CD14-positive monocyte (primary cell): ENCODE data around the gene HAND1. TPM values are rescaled to one million over a fixed set of nuclear protein-coding genes. Genes with fewer than 3 reads are reported as not detected.
A peak's percentile ranks its signal among the peaks of the same experiment; 100 is the strongest.

Experiments used
- DNase-seq, 3 donors: peaks; one replicate each; pipeline ENCODE4 v3.0.0-alpha.2; 2011 to 2022
- H2AFZ ChIP-seq: 2 replicates; pipeline ENCODE4 v1.6.0; 2012; ENCODE audit warnings: mild to moderate bottlenecking, low read depth, low read length, inconsistent platforms; ENCODE audit not compliant: insufficient read depth, poor library complexity, severe bottlenecking
- H3K27ac ChIP-seq, 2 donors: 1 replicate in 1 of 2; 2 replicates in 1 of 2; pipeline ENCODE4 v1.5.1; 2012 to 2013; ENCODE audit warnings: low read length in 2 of 2, control low read depth in 1 of 2, inconsistent platforms in 1 of 2, low read depth in 1 of 2, mild to moderate bottlenecking in 1 of 2
- H3K27me3 ChIP-seq, 2 donors: one replicate each; pipeline versions ENCODE4 v1.6.0 to v1.6.1; 2011 to 2013; ENCODE audit warnings: low read length in 2 of 2; ENCODE audit not compliant: control insufficient read depth in 2 of 2, insufficient read depth in 2 of 2
- H3K36me3 ChIP-seq, 2 donors: replicated peaks in 1 of 2; 1 replicate in 1 of 2; 2 replicates in 1 of 2; pipeline versions ENCODE4 v1.5.1 to v1.6.1; 2012 to 2013; ENCODE audit warnings: low read length in 2 of 2, control low read depth in 1 of 2, inconsistent platforms in 1 of 2, mild to moderate bottlenecking in 1 of 2; ENCODE audit not compliant: insufficient read depth in 2 of 2, control insufficient read depth in 1 of 2
- H3K4me1 ChIP-seq, 2 donors: 1 replicate in 1 of 2; 2 replicates in 1 of 2; pipeline versions ENCODE4 v1.5.1 to v1.6.1; 2012 to 2013; ENCODE audit warnings: low read length in 2 of 2, control low read depth in 1 of 2, inconsistent platforms in 1 of 2, mild to moderate bottlenecking in 1 of 2, moderate library complexity in 1 of 2; ENCODE audit not compliant: insufficient read depth in 2 of 2, control insufficient read depth in 1 of 2
- H3K4me2 ChIP-seq: replicated peaks from 2 replicates; pipeline ENCODE3; 2012; ENCODE audit warnings: low read length, moderate library complexity, mild to moderate bottlenecking; ENCODE audit not compliant: poor library complexity, severe bottlenecking; ENCODE audit errors: extremely low read depth
- H3K4me3 ChIP-seq, 3 experiments: fragments of 200-600 bp in 1 of 3; sonication (generic) in 1 of 3; replicated peaks in 1 of 3; 1 replicate in 2 of 3; 2 replicates in 1 of 3; pipeline ENCODE4 v1.5.1; 2011 to 2013; ENCODE audit warnings: low read length in 3 of 3, mild to moderate bottlenecking in 3 of 3, control low read depth in 2 of 3, low read depth in 2 of 3, inconsistent platforms in 1 of 3, moderate library complexity in 1 of 3
- H3K79me2 ChIP-seq: 2 replicates; pipeline ENCODE4 v1.6.0; 2012; ENCODE audit warnings: mild to moderate bottlenecking, control low read depth, inconsistent platforms, low read length, moderate library complexity; ENCODE audit not compliant: insufficient read depth
- H3K9ac ChIP-seq: 2 replicates; pipeline ENCODE4 v1.6.0; 2017; ENCODE audit warnings: low read length, mild to moderate bottlenecking; ENCODE audit not compliant: insufficient read depth, poor library complexity, severe bottlenecking
- H3K9me3 ChIP-seq, 2 donors: replicated peaks in 1 of 2; 1 replicate in 1 of 2; 2 replicates in 1 of 2; pipeline versions ENCODE4 v1.5.1 to v1.6.1; 2012 to 2013; ENCODE audit warnings: low read length in 2 of 2, control low read depth in 1 of 2; ENCODE audit not compliant: control insufficient read depth in 1 of 2, insufficient read depth in 1 of 2
- H4K20me1 ChIP-seq: 2 replicates; pipeline ENCODE4 v1.6.0; 2012; ENCODE audit warnings: mild to moderate bottlenecking, low read length, control low read depth, moderate library complexity; ENCODE audit not compliant: insufficient read depth
- H3K27ac Mint-ChIP-seq, 7 donors: one replicate each; pipeline ENCODE4 v1.8.0; 2020; ENCODE audit warnings: mild to moderate bottlenecking in 7 of 7, mixed read lengths in 7 of 7, moderate library complexity in 6 of 7, inconsistent platforms in 2 of 7
- H3K27me3 Mint-ChIP-seq, 3 donors: one replicate each; pipeline ENCODE4 v1.8.0; 2021 to 2022; ENCODE audit warnings: low read depth in 3 of 3, mild to moderate bottlenecking in 3 of 3, mixed read lengths in 3 of 3, moderate library complexity in 3 of 3, inconsistent platforms in 1 of 3
- H3K36me3 Mint-ChIP-seq, 2 donors: one replicate each; pipeline ENCODE4 v1.8.0; 2020; ENCODE audit warnings: mixed read lengths in 2 of 2, inconsistent platforms in 1 of 2, mild to moderate bottlenecking in 1 of 2
- H3K4me1 Mint-ChIP-seq: one replicate; pipeline ENCODE4 v1.8.0; 2020; ENCODE audit warnings: mild to moderate bottlenecking, mixed read lengths
- H3K4me3 Mint-ChIP-seq, 2 donors: one replicate each; pipeline ENCODE4 v1.8.0; 2020; ENCODE audit warnings: mild to moderate bottlenecking in 2 of 2, mixed read lengths in 2 of 2, moderate library complexity in 1 of 2
- H3K9me3 Mint-ChIP-seq, 7 donors: one replicate each; pipeline ENCODE4 v1.8.0; 2020 to 2022; ENCODE audit warnings: mixed read lengths in 7 of 7, mild to moderate bottlenecking in 6 of 7, moderate library complexity in 6 of 7, inconsistent platforms in 2 of 7
- WGBS: methylation state at CpG from one replicate; pipeline ENCODE4 v1.1.5; 2013; ENCODE audit warnings: missing lambda C conversion rate; ENCODE audit not compliant: insufficient coverage; 5-methylcytosine and 5-hydroxymethylcytosine counted together
- intact Hi-C, 2 donors: fragments of 100-400 bp; cut with micrococcal nuclease; formaldehyde crosslinking; loops; one replicate each; pipeline versions ENCODE4 v1.15.0 to v1.15.1; 2023
- polyA plus RNA-seq, 3 donors: library from polyadenylated mRNA; depleted of rRNA in 1 of 3; unstranded in 2 of 3; stranded (reverse) in 1 of 3; fragments of 300-500 nt in 2 of 3; fragments of >200 nt in 1 of 3; fragmentation: Illumina TruSeq in 2 of 3; gene quantifications; 1 replicate in 2 of 3; 2 replicates in 1 of 3; pipeline ENCODE4 v1.2.3, GENCODE V29; 2012 to 2021
- TF ChIP-seq, protein P1 (sequence below): fragments of 200-600 bp; IDR thresholded peaks from one replicate; pipeline ENCODE4 v1.8.0; 2022; ENCODE audit warnings: antibody characterized with exemption, mild to moderate bottlenecking

Gene HAND1
- polyA plus RNA-seq, 3 donors = not detected

DNA sequence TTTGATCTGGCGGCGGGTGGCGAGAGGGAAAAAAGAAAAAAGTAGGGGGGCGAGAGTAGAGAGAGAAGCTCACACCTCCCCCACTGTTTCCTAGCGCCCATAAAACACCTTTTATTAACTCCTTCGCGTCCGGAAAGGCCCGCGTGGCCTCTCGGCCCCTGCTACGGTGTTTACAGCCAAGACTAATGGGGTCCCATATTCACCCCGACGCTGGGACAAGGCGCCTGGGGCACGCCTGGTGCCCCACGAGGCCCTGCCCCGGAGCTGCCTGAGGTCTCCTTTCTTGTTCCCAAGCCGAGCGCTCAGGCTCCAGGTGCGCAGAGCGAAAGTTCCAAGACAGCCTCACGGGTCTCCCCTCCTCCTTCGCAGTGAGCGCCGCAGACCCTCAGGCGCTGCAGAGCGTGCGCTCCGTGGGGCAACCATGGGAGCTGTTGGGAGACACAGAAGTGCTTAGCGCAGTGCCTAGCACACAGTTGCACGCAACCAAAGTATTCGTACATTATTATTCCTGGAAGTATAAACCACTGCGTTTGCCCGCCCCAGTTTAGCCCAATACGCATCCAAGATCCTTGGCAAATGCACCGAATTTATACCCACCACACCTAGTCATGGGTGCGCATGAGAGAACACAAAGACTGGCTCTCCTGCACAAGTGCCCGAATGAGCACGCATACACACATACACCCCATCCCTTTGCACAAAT lies 4.3 kb downstream of the HAND1 start:
- no peak overlapping the region for H3K27ac ChIP-seq

DNA sequence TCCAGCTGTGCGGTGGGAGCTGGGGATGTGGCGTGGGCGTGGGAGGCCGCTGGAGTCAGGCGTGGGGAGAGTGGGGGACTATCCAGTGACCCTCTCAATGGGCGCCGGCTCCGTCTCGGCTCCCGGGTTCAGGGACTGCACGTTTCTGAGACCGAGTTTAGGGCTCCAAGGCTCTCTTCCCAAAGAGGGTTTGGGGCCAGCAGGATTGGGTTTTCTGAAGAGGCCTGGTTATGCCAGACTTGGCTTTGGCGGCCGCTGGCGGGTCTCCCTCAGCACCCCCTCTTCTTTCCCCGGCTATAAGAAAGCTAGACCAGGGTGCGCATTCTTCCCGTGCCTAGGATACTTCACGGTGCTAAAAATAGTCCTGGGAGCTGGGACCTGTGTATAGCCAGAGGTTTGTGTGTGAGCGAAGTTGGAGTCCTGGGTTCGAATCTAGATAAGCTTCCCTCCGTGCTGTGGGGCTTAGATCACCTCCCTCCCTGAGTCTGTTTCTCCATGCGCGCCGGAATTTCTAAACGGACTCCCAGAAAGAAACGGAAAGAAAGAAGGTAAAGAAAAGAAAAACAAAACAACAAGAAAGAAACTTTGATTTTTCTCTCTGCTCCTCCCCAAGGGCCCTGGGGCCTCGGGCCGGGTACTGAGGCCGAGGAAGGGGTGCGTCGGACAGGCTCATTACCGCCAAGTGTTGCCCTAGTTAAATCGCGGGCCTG lies 5.0 kb downstream of the HAND1 start:
- Histone ChIP-seq H3K4me3 (no peak overlapping the region), H4K20me1 (no peaks in the 10 kb centered on the region), H2AFZ (no peak overlapping the region), H3K9me3 (peaks cover 0 to 56% of the 10 kb centered on the region in 2 donors), H3K4me2 (no peak overlapping the region), H3K27me3 (peaks cover 80 to 94% of the 10 kb centered on the region in 2 donors), H3K36me3 (no peaks in the 10 kb centered on the region), H3K9ac (no peak overlapping the region), H3K4me1 (peaks cover 10 to 24% of the 10 kb centered on the region in 2 donors), H3K27ac (no peak overlapping the region), H3K79me2 (no peaks in the 10 kb centered on the region)
- Mint-ChIP-seq H3K9me3 (peaks cover 0 to 24% (median 11%) of the 10 kb centered on the region in 7 donors), H3K27ac (peak overlapping the region in 1 of 7 donors; percentile 4), H3K27me3 (peaks cover 90 to 98% (median 95%) of the 10 kb centered on the region in 3 donors), H3K4me3 (peak overlapping the region in 1 of 2 donors; percentile 81), H3K36me3 (peaks cover 6 to 9% of the 10 kb centered on the region in 2 donors), H3K4me1 (peaks cover 52% of the 10 kb centered on the region)
- intact Hi-C loops = no loop called here
- DNase-seq = no peak
- TF ChIP-seq, protein P1, sequence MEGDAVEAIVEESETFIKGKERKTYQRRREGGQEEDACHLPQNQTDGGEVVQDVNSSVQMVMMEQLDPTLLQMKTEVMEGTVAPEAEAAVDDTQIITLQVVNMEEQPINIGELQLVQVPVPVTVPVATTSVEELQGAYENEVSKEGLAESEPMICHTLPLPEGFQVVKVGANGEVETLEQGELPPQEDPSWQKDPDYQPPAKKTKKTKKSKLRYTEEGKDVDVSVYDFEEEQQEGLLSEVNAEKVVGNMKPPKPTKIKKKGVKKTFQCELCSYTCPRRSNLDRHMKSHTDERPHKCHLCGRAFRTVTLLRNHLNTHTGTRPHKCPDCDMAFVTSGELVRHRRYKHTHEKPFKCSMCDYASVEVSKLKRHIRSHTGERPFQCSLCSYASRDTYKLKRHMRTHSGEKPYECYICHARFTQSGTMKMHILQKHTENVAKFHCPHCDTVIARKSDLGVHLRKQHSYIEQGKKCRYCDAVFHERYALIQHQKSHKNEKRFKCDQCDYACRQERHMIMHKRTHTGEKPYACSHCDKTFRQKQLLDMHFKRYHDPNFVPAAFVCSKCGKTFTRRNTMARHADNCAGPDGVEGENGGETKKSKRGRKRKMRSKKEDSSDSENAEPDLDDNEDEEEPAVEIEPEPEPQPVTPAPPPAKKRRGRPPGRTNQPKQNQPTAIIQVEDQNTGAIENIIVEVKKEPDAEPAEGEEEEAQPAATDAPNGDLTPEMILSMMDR = no peak
- WGBS = 14% methylated on average over 13 of the region's 35 CpGs

More for the DNA sequence above, 4.3 kb downstream of the HAND1 start:
- TF ChIP-seq, protein P1 = no peak
- 7% methylated on average over 33 of the region's 40 CpGs for WGBS
- peaks cover 0 to 30% (median 11%) of the 10 kb centered on the region in 7 donors for H3K9me3 Mint-ChIP-seq
- H3K4me1 Mint-ChIP-seq = peaks cover 54% of the 10 kb centered on the region
- H3K27me3 ChIP-seq = peaks cover 87 to 99% of the 10 kb centered on the region in 2 donors
- intact Hi-C loops = no loop called here
- peak overlapping the region in 1 of 7 donors; percentile 4 for H3K27ac Mint-ChIP-seq
- H3K4me3 Mint-ChIP-seq = peak overlapping the region in 1 of 2 donors; percentile 81
- no peak overlapping the region for H2AFZ ChIP-seq
- no peak overlapping the region for H3K9ac ChIP-seq
- H3K4me3 ChIP-seq = no peak overlapping the region
- peaks cover 0 to 62% of the 10 kb centered on the region in 2 donors for H3K9me3 ChIP-seq
- H3K36me3 ChIP-seq = no peaks in the 10 kb centered on the region
- no peaks in the 10 kb centered on the region for H4K20me1 ChIP-seq
- peaks cover 6 to 9% of the 10 kb centered on the region in 2 donors for H3K36me3 Mint-ChIP-seq
- H3K4me1 ChIP-seq = peaks cover 10 to 26% of the 10 kb centered on the region in 2 donors
- H3K79me2 ChIP-seq = no peaks in the 10 kb centered on the region
- DNase-seq = no peak
- H3K27me3 Mint-ChIP-seq = peaks cover 92 to 98% (median 96%) of the 10 kb centered on the region in 3 donors
- no peak overlapping the region for H3K4me2 ChIP-seq
